DND-41 (cell line): ENCODE data around the gene DOK6.

ENCODE experiments used
- CTCF ChIP-seq: IDR thresholded peaks from 2 replicates; pipeline ENCODE4 v1.5.1; 2012; ENCODE audit warnings: borderline replicate concordance, low read length, moderate library complexity, mild to moderate bottlenecking; ENCODE audit not compliant: poor library complexity, severe bottlenecking; ENCODE audit errors: extremely low read depth
- EZH2 ChIP-seq: IDR thresholded peaks from 3 replicates; pipeline ENCODE4 v1.6.1; 2012; ENCODE audit warnings: borderline replicate concordance, low read depth, mild to moderate bottlenecking, moderate library complexity, low read length, inconsistent platforms; ENCODE audit not compliant: severe bottlenecking

GRCh38 chr18:69880083-69880482 lies 479.4 kb downstream of the DOK6 start:
- TF ChIP-seq EZH2: no peak
- no peak for TF ChIP-seq CTCF
